Femur (tissue), 1 donor: ENCODE results near the gene COPZ1.
"Not testable (repeated sequence)": the region's sequence is repeated elsewhere in the genome, so short reads cannot be mapped to it uniquely, and the experiment has no call there.

Experiments
- DNase-seq: peaks from one replicate; pipeline ENCODE4 v3.0.0-alpha.2; 2017

Gene COPZ1

DNA sequence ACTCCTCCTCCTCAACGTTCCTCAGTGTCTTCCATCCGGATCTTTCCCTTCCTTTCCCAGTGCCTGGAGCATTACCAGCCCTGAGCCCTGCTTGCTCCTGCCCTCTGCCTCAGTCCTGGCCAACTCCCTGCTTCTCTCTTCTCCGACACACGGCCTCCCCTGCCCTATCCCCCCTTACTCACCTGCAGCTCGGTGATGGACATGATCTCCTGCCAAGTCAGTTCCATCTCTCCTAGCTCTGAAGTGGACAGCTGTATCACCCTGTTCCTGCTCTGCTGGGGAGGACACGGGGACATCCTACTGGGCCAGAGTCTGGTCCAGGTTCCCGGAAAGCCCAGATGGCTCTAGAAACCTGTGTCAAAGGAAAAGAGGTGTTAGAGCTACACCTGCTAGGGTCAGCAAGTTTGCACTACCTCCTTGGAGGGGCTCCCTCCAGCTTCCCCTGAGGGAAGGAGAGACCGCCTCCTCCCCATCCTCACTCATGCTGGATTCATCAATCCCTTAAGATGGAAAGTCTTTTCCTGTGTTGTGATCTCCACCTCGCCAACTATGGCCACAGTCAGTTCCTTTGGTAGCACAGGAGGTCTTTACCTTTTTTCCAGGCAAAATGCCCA lies 29.9 kb upstream of the COPZ1 start:
- DNase-seq: no peak

DNA sequence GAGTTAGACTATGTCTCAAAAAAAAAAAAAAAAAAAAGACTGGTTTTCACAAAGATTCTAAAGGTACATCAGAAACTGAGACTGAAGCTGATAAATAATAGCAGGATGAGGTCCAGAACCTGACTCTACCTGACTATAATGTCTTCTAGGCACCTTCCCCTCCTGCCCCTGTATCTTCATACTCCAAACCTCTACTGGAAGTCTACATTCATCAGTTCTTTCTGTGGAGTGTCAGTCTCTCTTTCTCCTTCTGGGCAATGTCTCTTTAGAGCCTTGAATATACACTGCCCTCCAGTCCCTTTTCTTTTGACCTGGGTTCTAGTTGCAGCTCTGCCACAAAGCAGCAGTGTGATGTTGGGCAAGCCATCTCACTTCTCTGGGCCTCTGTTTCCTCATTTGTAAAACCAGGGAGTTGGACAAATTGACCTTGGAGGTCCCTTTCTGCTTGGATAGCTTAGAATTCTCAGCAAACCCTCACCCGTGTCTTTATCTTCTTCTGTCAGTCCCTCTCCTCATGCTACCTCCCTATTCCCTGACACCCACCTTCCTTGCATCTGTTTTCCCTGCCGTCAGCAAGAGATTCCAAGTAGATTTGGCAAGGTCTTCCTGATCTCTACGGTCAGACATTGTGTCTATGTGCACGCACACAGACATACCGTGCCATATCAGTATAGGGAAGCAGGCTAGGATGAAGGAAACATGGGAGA lies 28.4 kb upstream of the COPZ1 start:
- no peak for DNase-seq

DNA sequence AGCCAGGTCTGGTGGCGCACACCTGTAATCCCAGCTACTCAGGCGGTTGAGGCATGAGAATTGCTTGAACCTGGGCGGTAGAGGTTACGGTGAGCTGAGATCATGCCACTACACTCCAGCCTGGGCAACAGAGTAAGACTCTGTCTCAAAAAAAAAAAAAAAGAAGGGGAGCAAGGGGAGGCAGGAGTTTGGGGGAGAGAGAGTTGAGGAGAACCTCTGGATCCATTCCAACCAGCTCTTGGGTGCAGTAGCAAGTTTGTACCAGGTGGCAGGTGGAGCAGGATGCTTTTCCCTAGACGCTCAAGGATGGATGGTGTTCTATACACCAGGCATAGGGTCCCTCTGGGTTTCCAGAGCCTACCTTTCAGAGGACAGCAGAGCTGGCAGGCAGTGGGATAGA lies 26.0 kb upstream of the COPZ1 start:
- no peak for DNase-seq

DNA sequence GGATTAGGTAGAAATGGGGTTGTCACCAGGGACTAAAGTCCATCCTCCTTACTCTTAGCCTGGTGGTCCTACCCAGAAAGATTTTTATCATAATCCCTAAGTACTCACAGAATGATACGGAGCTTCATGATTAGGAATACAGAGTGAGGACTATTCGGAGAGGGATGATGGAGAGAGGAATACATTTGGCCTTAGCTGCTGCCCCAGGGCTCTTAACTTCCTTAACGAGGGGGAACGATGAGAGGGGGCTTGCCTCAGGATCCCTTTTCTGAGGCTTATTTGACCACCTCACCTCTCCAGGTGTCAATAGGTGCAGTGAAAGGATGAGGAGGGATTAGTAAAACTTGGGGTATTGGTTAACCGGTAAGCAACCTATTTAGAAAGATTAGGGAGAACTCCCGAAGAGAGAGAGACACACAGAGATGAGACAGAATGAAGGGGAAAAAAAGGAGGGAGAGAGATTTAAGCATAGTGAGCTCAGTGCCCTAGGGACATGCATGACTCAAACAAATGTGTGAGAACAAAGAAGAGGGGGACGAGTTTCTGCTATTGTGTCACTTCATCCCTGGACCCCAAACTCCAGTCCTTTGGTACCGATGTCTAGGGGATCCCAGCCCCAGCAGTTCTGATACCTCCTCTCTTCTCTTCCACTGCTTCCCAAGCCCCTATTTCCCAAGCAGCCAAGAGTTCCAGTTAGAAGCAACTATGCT lies 25.3 kb upstream of the COPZ1 start:
- DNase-seq: no peak

DNA sequence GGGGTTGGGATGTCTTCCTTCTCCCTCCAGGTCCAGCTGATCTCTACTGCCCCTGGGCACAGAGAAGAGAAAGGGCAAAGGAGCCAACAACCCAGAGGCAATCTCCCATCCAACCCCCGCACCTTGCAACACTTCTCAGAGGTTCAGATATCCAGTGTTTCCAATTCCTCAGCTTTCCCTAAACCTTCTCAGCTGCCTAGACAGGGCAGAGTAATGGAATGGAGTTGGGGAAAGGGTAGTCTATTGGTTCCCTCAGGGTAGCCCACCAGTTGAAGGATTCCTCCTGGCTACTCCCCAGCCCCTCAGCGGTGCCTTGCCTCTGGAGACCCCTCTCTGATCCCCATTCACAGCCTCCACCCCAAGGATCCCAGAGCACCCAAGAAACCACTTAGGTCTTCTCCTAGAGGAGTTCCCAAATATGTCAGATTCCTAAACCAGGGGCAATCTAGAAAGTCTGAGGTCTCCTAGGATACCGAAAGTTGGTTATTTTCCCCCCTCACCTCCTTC lies 24.7 kb upstream of the COPZ1 start:
- DNase-seq: no peak

DNA sequence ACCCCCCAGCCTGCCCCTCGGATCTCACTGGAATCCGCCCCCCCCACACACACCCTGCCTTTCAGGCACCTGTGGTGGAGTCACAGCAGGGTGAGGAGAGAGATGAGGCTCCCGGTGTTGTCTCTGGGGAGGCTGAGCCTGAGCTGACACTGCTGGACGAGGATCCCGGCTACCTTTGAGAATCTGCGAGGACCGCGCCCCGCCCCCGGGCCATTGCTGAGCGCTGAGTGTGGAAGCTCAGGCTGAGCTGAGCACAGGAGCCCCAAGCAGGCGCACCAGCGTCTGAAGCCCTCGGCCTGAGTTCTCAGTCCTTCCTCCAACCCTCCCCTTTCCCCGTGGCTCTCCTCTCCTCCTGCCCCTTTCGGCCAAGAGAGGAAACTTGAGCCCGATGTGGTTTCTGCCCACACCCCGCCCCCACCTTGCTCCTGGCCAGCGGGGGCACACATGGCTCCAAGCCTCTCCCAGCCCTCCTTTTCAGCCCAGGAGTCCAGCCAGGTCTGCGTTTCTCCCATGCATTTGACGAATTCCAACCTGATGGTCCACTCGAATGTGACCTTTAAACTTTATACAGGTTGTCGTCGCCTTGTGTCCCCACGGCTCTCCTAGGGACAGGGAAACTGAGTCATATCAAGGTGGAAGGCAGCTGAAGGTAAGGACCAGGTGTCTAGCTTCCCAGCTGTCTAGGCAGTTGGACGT lies 24.1 kb upstream of the COPZ1 start, which contains the start of gene NFE2:
Gene NFE2, minus strand, starts transcription at position 284 of the 696 bp plus-strand sequence. CDS start 5,767 bp downstream, outside the sequence.
- DNase-seq: peak; percentile 74

DNA sequence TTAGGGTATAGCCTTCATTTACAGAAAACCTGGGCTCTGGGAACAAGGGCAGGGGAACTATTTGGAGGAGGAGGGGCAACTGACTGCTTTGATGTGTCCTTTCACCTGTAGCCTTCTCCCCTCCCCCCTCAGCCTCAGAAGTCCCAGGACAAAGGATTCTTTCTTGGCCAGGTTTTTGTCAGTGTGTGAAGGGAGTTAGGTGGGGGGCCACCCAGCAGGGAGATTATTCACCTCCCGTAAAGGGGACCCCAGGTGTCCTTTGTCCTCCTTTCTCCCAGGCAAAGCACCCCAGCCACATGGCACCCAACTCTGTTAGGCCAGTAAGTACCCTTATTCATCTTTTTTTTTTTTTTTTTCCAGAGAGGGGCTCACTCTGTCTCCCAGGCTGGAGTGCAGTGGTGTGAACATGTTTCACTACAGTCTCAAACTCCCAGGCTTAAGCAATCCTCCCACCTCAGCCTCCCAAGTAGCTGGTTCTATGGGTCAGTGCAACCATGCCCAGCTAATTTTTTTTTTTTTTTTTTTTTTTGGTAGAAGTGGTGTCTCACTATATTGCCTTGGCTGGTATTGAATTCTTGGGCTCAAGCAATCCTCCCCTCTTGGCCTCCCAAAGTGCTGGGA lies 23.4 kb upstream of the COPZ1 start:
- DNase-seq: no peak

DNA sequence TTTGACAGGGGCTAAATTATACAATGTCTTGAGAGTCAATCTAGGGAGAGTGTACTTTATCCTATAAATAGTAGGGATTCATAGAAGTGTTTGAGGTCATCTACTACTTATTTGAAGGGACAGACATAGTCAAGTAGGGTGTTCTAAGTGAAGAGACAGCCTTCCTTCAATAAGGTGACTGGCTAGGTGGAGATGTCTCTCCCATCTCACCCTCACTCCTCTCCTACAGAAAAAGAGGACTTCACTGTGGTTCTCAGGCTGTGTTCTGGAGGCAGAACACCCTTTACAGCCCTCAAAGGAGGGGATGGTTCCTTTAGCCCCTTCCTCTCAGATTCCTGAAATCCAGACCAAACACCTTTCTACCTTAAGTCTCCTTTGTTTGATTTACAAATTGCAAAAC lies 21.3 kb upstream of the COPZ1 start:
- no peak for DNase-seq

DNA sequence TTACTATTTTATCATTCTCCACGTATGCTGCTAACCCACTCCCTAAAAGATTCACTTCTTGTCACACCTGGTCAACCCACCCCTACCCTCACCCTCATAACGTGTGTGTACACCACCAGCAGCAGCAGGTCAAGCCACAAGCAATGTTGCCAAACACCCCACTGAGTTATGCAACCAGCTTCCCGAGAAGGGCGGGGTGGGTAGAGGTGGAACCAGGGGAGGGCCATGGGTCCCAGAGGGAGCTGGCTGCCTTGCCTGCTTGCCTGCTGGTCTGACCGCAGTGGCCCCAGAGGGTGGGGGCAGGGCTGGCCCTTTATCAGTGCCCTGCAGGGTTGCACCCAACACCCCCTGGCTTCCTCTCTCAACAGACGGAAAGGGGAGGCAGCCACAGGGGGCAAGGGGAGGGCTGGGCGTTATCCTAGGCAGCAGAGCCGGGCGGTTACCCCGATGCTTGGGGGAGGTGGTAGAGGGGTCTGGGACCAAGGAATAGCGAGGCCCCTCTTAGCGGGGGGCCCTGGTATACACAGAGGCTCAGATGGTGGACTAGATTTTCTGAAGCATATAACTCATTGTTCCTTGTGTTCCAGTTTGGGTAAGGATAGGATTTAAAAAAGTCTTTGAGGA lies 20.6 kb upstream of the COPZ1 start:
- peak; percentile 83 for DNase-seq

DNA sequence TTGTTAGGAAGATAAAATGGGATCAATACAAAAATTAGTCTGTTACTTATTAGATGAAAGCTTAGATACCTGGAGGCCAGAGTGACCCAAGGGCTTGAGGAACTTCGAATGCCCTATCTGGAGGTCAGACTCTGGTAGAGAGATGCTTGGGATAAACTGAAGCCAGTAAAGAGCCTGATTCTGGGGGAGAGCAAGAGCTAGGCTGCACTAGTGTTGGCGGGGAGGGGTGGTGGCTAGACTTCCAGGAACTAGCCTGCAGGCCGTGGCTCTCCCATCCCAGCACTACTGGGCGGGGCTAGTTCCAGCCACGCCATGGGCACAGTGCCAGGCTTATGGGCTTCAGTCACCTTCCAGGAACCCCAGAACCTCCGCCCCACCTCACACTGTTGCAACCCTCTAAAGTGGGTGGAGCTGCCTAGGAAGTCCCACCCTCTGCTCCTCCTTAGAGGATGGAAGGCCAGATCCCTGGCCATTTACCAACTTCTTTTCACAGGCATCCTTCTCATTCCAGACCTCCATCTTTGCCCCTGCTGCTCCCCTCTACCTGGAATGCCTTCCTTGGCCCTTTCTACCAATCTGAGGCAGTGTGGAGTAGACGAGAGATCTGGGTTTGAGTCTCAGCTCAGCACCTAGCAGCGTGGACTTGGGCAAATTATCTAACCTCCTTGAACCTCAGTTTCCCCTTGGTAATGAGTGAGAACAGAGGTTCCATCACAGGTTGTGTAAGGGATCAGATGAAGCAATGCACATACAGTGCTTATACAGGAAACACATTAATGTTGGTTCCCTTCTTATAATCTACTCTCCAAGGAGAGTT lies 17.8 kb upstream of the COPZ1 start:
- peak; percentile 83 for DNase-seq

DNA sequence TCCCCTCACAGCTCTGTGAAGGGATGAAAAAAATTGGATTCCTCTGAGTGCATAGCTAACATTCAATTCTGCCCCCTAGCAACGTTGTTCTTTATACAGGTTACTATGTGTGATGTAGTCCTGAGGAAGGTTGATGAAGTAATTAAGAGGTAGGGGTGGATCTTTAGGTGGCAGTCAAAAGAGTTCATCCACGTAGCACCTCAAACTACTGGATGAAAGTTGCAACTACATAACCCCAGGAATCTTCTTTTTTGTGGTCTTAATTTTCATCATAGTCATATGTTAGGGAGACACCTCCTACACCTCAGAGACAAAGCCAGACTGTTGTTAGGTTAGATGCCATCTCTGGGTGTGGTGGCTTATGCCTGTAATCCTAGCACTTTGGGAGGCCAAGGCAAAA lies 13.9 kb upstream of the COPZ1 start:
- DNase-seq: no peak

DNA sequence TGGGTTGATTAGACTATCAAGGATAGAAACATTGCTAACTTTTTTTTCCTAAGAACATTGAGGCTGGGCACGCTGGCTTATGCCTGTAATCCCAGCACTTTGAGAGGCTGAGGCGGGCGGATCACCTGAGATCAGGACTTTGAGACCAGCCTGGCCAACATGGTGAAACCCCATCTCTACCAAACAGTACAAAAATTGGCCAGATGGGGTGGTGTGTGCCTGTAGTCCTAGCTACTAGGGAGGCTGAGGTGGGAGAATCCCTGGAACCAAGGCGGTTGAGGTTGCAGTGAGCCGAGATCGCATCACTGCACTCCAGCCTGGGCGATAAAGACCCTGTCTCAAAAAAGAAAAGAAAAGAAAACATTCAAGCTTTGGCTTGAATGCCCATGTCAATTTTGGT lies 12.6 kb upstream of the COPZ1 start:
- DNase-seq: not testable (repeated sequence)

DNA sequence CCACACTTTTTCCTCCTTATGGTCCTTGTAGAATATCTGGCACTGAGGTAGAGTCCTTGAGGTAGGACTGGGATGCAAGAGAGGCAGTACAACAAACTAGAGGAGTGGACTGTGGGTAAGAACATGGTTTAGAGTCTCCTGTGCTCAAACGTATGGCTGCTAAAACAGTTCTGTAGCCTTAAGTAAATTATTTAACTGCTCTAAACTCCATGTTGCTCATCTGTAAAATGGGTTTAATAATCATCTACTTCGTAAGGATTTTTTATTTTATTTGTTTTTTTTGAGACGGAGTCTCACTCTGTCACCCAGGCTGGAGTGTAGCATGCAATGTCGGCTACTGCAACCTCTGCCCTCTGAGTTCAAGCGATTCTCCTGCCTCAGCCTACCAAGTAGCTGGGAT lies 3.6 kb upstream of the COPZ1 start:
- no peak for DNase-seq

DNA sequence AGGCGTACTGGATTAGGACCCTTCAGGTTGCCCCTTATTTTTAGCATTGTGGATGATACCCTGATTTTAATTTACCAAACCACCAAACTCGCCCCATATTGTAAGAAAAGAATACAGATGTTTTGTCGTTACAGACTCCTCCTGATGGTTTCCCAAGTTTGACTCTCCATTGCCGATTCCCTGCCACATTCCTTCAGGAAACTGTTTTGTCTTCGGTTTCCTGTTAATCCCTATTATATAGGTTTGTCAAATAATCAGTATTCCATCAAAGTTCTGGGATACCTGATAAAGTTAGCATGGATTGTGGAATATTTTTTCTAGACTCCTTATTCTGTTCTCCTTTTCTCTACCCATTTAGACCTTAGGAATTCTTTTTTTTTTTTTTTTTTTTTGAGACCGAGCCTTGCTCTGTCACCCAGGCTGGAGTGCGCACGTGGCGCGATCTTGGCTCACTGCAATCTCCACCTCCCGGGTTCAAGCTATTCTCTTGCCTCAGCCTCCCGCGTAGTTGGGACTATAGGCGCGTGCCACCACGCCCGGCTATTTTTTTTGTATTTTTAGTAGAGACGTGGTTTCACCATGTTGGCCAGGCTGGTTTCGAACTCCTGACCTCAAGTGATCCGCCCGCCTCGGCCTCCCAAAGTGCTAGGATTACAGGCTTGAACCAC lies 645 bp downstream of the COPZ1 start:
- not testable (repeated sequence) for DNase-seq

DNA sequence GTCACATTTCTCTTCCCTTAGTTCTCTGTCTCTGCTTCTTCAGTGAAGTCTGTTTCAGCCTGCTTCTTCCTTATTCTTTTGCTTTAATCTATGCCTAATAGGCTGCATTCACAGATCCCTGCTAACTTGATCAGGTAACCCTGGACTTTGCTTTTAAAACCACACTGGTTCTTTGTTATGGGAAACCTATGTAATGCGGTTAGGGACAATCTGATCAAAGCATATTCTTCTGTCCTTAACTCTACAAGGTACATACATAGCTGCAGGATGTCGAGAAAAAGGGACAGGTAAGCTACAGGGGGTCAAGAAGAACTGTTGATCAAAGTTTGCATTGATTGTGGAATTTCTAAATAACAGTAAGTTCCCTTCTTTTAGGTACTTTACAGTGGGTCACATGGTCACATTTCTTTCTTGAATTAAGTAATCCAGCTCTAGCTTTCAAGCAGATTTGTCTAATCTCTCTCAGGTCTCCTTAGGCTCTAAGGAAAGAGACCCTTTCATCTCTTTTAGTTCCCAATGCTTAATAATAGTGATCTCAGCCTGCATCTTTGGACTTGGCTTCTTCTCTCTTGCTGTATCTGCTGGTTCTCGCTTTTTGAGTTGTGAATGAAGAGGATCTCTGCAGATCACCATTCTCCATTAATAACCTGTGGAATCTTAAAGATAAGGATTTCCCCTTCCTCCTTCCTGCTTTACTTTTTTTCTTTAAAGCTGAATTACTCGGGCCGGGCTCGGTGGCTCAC lies 3.8 kb downstream of the COPZ1 start:
- DNase-seq: no peak

DNA sequence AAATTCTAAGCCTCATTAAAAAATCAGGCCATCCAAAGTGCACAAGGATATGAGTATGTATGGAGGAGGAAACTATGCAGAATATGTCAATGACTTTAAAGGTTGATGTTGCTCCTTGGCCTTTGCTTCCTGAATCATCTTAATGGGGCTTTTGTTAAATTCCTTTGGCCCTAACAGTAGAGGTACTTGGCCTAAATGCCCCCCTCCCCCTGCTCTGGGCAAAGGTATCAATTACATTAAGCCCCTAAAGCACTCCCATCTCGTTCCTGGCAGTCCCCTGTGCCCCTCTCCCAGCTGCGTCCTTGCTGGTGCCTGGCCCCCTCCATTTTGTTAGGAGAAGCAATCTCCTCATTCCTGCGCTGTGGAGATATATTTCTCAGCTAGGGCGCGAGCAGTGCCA lies 4.8 kb downstream of the COPZ1 start:
- DNase-seq: no peak

DNA sequence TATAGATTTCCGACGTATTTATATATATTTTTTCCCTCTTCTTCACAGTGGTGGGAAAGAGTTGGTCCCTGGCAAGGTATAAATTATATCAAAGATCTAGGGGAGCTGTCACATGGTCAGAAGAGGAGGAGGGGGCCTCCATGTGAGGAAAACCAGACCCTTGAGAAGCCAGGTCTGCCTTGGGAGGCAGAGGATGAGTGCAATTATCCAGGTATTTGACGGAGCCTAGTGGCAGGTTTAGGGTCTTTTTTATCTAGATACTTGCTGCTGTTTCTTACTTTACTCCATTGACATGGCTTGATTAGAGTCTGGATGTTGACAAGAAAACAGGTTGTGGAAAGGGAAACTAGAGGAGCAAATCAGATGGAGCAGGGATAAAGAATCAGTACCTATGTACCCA lies 5.5 kb downstream of the COPZ1 start:
- no peak for DNase-seq

DNA sequence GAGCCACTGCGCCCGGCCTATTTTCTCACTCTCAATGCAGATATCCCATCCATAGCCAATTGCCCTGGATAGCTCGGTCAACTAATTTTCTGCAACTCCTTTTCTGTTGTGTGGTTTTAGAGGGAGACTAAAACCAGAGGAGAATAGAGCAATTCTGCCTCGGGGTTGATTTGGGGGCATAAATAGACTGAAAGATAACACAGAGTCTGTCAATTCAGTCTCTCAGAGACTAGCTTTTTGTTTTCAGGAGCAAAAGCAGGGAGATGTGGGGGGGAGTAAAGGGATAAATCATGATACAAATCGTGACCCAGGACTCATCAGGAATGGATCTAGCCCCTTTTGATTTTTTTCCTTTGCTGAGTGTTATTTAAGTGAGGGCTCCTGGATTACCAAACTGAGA lies 6.5 kb downstream of the COPZ1 start:
- no peak for DNase-seq

DNA sequence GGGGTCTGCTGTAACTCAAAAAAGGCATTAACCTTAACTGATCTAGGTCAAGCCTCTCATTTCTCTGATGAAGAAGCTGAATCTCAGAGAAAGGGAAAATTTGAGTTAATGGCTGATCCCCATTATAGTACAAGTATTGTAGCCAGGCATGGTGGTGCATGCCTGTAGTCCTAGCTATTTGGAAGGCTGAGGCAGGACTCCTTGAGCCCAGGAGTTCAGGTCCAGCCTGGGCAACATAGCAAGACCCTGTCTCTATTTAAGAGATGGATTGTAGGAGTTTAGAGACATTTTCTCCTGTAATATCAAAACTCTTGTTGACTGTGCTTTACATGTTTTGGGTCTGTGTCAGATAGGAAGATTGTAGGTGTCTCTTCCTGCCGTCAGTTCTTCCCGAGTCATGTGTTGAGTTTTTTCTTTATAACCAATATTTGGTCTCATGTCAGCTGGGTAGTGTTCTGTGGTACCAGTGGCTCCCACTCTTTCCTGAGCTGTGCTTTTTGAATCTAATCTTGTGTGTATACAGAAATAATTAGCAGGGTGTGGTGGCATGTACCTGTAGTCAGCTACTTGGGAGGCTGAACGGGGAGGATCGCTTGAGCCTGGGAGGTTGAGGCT lies 8.6 kb downstream of the COPZ1 start:
- no peak for DNase-seq
